Prostate gland (tissue), 2 donors: ENCODE data around the gene ASPSCR1.

ENCODE experiments used
- POLR2A ChIP-seq: fragments of 450-650 bp; IDR thresholded peaks from one replicate; pipeline ENCODE4 v1.6.1; 2016; ENCODE audit warnings: antibody characterized with exemption, mild to moderate bottlenecking
- POLR2AphosphoS5 ChIP-seq: sonication (generic); formaldehyde crosslinking; IDR thresholded peaks from one replicate; pipeline ENCODE4 v1.6.1; 2017; ENCODE audit warnings: antibody characterized with exemption
- TF ChIP-seq, protein P1 (sequence below), 4 experiments: fragments of 200-600 bp in 2 of 4; fragments of 450-650 bp in 2 of 4; sonication (generic) in 2 of 4; IDR thresholded peaks; 1 replicate in 3 of 4; 2 replicates in 1 of 4; pipeline ENCODE4 v1.5.1; 2016 to 2019; ENCODE audit warnings: antibody characterized with exemption in 4 of 4, mild to moderate bottlenecking in 2 of 4, moderate library complexity in 2 of 4

GRCh38 chr17:81977211-81977808 is at the start of gene ASPSCR1:
- TF ChIP-seq, protein P1, sequence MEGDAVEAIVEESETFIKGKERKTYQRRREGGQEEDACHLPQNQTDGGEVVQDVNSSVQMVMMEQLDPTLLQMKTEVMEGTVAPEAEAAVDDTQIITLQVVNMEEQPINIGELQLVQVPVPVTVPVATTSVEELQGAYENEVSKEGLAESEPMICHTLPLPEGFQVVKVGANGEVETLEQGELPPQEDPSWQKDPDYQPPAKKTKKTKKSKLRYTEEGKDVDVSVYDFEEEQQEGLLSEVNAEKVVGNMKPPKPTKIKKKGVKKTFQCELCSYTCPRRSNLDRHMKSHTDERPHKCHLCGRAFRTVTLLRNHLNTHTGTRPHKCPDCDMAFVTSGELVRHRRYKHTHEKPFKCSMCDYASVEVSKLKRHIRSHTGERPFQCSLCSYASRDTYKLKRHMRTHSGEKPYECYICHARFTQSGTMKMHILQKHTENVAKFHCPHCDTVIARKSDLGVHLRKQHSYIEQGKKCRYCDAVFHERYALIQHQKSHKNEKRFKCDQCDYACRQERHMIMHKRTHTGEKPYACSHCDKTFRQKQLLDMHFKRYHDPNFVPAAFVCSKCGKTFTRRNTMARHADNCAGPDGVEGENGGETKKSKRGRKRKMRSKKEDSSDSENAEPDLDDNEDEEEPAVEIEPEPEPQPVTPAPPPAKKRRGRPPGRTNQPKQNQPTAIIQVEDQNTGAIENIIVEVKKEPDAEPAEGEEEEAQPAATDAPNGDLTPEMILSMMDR (IDR thresholded peaks at IDR 0.05): peak in 1 of 4 experiments; percentile 20
- TF ChIP-seq POLR2A (peak; percentile 85), POLR2AphosphoS5 (peak; percentile 52)
